A549 (cell line): Measurements from ENCODE around the gene TFCP2.

Experiments
- CBX2 ChIP-seq: fragments of 200-600 bp; sonication (generic); IDR thresholded peaks from 2 replicates; pipeline ENCODE4 v1.6.1; 2016; ENCODE audit warnings: low read depth, mild to moderate bottlenecking, borderline replicate concordance
- CTCF ChIP-seq: fragments of >200 bp; sonication (Bioruptor Twin); formaldehyde crosslinking; IDR thresholded peaks from 3 replicates; pipeline ENCODE4 v1.5.1; 2016
- REST ChIP-seq: fragments of 200-600 bp; sonication (generic); IDR thresholded peaks from 2 replicates; pipeline ENCODE4 v1.6.1; 2016; ENCODE audit warnings: antibody characterized with exemption, mild to moderate bottlenecking, moderate library complexity

- TF ChIP-seq CTCF (no peak), CBX2 (no peak), REST (no peak)
Measured at GRCh38 chr12:51055060-51055459, 117.9 kb downstream of the TFCP2 start.
